Right ventricle myocardium inferior (tissue), 1 donor: ENCODE measurements around the gene PPP2R3B. TPM values are rescaled to one million over a fixed set of nuclear protein-coding genes. Genes with fewer than 3 reads are reported as not detected.
A peak's percentile ranks its signal among the peaks of the same experiment; 100 is the strongest.

Experiments used
- ATAC-seq: fragments of 200-7000 bp; cut with Tn5 transposase; one replicate; pipeline ENCODE4 v1.9.1; 2020; ENCODE audit warnings: mild to moderate bottlenecking, moderate library complexity
- DNase-seq: peaks from one replicate; pipeline ENCODE4 v3.0.0; 2021; ENCODE audit errors: missing footprints
- intact Hi-C: fragments of 100-400 bp; cut with DNase I; formaldehyde crosslinking; loops from one replicate; pipeline ENCODE4 v1.11.0; 2022
- total RNA-seq: library from RNA; stranded (reverse); fragmentation: NEBNext Ultra II Directional; extraction: Animal tissue kit (Norgen Biotek cat#: 25700); gene quantifications from one replicate; pipeline ENCODE4 v1.2.1, GENCODE V29; 2021
- donor health status: DM: no; HTN: yes; CAD: no; lungs with severe emphysema.

PPP2R3B gene
- total RNA-seq, 1 donor from 2014 or later: 164 TPM

DNA sequence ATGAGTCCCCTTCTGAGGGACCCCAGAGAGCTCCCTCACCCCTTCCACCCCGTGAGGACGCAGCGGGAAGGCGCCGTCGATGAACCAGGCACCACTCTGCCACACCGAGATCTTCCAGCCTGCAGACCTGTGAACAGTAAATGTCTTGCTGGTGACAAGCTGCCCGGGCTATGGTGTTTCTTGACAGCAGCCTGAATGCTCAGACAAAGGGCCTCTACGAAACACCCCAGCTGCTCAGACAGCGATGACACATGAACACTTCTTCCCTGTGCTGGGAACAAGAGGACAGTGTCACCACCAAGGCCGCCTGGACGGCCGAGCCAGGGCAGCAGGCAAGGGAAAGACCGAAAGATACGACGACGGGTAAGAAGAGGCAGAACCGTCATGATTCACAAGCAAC is 37.5 kb downstream of the PPP2R3B start:
- DNase-seq (peak; percentile 30), ATAC-seq (peak; percentile 38)

DNA sequence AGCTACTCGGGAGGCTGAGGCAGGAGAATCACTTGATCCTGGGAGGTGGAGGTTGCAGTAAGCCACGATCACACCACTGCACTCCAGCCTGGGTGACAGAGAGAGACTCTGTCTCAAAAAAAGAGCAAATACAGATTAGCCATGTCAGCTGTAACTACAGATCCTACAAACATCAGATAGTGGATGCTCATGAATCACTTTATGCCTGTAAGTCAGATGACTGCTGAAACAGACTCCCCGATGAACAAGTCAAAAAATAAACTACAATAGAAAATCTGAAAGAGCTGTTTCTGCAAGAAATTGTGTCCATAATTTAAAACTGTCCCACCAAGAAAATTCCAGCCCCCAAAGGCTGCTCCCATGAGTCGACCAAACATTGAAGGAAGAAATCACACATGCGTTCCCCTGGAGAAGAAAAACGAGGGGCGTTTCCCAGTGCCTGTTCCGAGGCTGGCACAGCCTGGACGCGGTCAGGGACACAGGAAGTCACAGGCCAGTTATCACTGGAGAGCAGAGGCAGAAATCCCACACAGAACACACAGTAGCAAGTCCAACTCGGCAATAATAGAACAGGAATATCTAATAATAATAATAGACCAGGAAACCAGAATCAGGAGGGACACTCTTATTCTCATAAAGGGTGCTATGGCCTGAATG is 38.1 kb downstream of the PPP2R3B start:
- peak; percentile 11 for DNase-seq
- intact Hi-C loops: no loop called here
- no peak for ATAC-seq

More for the DNA sequence above, 37.5 kb downstream of the PPP2R3B start:
- intact Hi-C loops: no loop called here

DNA sequence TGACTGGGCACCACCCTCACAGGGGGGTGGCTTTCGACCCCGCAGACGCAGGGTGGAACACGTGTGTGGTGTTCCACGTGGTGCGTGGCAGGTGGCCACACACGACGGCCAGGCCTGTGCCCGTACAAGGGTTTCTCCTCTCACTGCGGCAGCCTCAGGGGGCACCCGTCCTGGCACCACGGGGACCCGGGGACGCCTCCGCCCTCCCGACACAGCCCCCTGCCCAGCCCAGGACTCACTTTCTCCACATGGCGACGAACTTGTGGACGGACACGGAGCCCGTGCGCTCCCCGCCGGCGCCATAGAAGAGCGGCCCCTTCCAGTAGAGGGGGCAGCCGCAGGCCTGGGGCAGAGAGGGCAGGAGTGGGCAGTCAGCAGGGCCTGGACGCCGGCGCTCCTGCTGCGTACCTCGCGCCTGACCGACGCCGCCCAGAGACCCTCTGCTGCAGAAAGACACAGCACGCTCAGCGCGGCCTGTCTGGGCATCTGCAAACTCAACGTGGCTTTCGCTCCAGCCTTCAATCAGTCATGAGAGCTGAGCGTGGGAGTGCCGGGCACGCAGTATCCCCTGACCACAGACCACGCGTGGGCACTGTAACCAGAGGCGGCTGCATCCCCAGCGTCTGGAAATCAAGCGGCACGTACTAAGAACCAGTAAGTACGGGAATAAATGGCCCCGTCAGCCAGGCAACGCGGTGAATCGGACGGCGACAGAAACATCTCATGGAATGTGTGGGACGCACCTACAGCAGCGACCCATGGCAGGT is 39.2 kb downstream of the PPP2R3B start:
- DNase-seq (peak; percentile 53), ATAC-seq (no peak)
- intact Hi-C loops: no loop called here

DNA sequence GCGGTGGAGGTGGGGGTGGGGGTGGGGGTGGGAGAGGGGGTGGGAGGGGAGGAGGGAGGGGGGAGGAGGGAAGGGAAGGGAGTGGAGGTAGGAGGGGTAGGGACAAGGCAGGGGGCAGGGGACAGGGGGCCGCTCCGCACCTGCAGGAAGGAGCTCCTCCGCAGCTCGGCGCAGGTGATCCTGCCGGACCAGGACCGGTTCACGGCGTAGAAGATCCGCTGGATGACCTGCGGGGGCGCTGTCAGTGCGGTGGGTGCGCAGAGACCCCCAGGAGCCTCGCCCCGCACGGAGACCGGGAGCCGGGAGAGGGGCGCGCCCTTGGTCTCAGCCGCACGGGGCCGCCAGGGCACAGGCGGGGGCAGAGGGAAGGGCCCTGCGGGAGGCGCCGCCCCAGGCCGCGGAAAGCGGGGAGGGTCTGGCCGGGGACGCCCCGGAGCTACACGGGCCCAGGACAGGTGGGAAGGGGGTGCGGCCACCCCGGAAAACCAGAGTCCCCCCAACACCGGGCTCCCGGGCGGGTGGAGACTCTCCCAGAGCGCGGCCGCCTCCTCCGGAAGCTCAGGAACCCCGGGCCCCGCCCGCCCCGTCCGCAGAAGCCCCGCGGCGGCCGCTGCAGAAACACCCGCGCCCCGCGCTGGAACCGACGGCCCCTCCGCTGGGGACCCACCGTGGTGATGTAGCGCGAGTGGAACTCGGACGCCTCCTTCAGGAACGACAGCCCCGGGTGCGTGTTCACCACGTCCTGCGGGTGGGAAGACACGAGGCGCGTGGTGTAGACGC is 40.5 kb downstream of the PPP2R3B start:
- DNase-seq (peak; percentile 30), ATAC-seq (no peak)
- intact Hi-C loops: no loop called here

DNA sequence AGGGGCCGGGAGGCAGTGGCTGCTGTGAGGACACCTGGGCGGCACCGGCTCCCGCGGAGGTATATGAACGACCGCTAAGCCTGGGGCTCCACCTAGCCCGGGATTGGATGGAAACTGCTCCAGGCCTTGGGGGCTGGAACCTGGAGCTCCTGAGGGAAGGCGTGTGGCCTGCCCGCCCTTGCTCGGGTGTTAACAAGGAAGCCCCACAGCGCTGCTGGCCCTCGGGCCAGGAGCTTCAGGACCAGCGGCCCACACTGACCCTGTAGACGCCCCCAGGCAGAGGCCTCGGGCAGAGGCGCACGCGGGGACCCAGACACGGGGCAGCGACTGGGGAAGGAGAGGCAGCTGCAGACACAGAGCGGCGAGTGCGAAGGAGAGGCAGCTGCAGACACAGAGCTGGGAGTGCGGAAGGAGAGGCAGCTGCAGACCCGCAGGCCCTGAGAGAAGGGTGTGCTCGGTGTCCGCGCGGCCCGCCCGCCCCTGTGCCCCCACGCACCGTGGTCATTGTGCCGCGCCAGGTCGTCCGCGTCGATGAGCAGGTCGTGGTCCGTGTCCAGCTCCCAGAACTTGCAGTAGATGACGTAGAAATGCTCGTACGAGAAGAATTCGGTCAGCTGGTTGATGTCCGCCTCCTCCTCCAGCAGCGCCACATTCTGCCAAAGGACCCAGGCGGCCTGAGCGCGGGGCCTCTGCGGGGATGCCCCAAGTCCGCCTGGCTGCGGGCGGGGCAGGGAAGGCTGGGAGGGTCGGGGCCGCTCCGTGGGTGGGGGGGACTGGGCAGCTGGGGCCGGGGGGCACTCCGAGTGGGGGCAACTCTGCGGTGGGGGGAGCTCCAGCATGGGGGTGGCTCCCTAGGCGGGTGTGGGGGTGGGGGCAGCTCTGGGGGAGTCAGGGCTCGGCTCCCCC is 41.4 kb downstream of the PPP2R3B start:
- no peak for ATAC-seq
- peak; percentile 37 for DNase-seq
- intact Hi-C loops: no loop called here

DNA sequence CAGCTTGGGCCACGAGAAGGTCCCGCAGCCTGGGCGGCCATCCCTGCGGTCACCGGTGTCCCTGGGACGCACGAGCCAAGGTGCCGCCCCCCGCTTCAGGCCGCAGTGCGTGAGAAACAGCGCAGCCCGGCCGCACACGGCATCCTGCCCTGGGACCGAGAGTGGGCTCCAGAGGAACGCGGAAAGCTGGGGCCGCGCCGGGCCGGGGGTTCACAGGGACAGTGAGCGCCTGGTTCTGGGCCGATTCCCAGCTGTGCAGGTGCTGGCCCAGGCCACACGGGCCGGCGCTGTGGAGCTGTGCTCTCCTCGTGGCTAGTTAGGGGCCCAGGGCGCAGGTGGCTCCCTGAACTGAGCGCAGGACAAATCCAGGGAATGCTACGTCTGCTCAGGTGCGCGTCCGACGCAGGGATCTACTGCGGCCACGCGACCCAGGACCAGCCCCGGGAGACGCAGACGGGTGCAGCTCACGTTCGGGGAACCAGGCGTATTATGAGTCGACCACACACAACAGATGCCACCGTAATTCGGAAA is 42.3 kb downstream of the PPP2R3B start:
- no peak for ATAC-seq
- intact Hi-C loops: no loop called here
- DNase-seq: peak; percentile 58

DNA sequence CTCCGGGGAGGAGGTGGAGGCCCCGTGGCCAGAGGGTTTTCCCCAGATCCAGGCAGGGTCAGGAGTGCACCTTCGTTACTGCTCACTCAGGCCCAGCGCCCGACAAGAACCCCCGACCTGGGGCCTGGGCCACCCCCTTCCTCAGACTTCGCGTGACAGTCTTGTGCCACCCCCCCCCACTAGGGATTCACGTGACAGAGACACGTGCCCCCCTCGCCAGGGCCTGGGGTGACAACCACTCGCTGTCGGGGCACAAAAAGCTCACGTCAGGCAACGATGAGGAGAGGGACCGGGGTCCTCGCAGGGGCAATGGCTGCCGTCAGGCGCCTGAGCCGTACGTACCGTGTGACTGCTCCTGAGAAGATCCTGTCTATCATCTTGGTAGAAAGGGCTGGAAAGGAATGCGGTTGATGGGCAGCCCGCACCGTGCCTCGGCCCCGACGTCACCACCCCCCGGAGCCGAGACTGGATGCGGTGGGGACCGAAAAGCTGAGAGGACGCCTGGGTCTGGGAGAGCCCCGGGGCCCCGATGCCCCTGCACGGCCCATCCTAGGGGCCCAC is 45.1 kb downstream of the PPP2R3B start:
- intact Hi-C loops: no loop called here
- ATAC-seq: no peak
- DNase-seq: peak; percentile 44

DNA sequence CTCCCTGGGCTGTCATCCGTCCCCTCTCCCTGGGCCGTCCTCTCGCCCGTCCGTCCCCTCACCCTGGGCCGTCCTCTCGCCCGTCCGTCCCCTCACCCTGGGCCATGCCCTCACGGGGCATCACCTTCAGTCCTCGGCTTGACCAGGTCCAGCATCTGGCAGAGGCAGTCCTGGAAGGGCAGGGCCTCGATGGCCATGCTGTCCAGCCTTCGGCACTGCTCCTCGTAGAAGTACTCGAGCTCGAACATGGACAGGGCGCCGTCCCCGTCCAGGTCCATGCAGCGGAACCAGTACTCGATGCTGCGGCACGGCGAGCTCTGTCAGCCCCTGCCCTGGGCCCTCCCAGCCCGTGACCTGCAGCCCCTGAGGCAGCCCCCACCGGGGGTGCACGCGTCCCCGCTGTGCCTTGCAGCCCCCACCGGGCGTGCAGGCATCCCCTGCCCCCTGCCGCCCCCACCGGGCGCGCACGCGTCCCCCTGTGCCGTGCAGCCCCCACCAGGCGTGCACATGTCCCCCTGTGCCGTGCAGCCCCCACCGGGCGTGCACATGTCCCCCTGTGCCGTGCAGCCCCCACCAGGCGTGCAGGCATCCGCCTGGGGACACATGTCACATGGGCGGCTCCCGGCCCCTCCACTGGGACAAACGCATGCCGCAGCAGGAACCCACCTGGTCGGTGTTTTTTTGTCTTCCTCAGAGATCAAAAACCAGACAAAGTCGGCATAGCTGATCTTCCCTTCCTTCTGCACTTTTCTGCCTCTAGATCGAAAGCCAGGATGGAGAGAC is 45.9 kb downstream of the PPP2R3B start:
- ATAC-seq (peak; percentile 19), DNase-seq (peak; percentile 34)
- intact Hi-C loops: no loop called here

DNA sequence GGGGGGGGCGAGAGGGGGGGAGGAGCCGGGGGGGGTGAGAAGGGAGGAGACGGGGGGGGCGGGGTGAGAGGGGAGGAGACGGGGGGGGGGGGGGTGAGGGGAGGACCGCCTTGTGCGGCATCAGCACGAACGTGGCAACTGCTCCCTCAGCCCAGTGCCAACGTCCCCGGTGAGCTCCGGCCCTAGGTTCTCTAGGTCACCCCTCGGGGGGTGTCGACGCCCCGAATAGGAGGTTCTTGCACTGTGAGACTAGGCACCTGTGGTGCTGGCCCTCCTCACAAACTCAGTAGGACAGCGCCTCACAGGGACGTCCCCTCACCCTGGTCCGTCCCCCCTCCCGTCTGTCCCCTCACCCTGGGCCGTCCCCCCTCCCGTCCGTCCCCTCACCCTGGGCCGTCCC is 46.6 kb downstream of the PPP2R3B start:
- intact Hi-C loops: no loop called here
- no peak for ATAC-seq
- DNase-seq: peak; percentile 9

DNA sequence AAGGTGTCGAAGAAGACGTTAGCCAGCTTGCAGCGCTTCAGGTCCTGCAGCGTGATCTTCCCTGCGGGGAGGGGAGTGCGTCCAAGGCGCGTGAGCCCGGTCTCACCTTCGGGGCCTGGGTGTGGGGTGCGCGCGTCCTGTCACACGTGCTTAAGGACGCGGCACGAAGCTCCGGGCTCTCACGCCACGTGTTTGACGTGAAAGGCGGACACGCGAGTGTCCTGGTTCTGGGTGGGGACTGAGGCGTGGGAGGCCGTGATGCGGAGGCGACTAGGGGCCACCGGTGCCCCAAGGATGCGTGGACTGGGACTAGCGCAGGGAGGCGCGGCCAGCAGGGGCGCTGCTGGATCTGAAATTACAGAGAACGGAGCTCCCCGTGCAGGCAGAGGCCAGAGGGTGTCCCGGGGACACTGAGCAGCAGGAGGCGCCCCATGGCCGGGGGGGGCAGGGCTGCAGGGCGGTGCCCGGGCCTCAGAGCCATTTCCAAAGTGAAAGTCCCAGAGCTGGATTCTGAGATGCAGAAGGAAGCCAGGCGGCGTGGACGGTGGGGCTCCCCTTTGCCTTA is 47.8 kb downstream of the PPP2R3B start:
- intact Hi-C loops: no loop called here
- DNase-seq (peak; percentile 51), ATAC-seq (no peak)

DNA sequence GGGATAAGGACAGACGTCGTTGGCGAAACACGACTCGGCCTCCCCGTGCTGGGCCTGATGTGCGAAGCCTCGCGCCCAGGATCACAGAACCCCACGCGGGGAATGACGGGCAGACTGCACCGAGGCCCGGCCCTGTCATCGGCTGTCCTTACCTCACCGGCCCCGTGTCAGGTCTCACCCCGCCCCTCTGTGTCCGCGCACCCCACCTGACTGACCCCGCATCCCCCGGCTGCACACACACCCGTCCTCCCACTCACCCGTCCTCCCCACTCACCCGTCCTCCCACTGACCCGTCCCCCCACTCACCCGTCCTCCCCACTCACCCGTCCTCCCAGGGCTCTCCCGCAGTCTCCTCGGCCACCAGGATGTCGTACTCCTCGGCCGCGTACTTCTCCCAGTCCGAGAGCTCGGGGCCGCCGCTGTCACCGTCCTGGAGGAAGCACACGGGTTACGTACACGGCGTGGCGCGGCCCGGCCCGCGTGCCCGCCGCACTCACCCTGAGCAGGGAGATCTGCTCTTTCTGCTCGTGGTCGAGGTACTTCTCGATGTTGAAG is 48.3 kb downstream of the PPP2R3B start:
- ATAC-seq (no peak), DNase-seq (peak; percentile 23)
- intact Hi-C loops: no loop called here

DNA sequence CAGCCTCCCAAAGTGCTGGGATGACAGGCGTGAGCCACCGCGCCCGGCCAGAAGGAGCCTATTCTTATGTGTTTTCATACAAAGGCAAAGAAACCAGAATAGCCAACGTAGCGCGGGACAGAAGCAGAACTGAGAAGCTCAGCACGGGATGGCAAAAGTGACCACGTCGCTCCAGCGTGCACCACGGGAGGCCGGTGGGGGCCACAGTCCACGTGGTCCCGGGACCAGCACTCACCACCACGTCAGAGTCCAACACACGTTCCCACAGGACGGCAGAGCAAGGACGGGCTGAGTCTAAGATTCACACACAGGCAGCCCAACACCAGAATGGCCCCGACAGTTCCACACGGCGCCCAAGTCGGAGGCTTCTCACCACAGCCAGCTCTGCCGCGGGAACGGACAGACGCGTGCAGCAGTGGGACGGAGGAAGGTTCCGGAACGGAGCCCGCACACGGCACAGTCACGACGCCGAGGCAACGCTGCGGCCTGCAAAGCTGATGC is 49.3 kb downstream of the PPP2R3B start:
- peak; percentile 57 for DNase-seq
- no peak for ATAC-seq
- intact Hi-C loops: no loop called here

DNA sequence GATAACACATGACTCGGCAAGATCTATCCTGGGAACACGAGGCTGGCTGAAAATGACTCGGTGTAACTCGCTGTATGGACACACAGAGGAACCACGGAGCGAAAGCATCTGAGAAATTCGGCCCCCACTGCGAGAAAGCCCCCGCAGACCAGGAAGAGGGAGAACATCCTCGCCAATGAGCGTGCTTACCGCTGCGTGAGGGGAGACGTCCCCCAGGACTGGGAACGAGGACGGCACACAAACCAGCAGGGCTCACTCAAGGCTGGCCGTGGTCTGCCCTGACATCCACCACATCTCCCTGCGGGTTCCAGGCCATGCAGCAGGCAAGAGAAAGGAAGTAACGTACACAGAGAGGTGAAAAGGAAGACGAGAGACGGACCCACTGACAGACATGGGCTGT is 50.5 kb downstream of the PPP2R3B start:
- ATAC-seq (no peak), DNase-seq (peak; percentile 4)
- intact Hi-C loops: no loop called here

DNA sequence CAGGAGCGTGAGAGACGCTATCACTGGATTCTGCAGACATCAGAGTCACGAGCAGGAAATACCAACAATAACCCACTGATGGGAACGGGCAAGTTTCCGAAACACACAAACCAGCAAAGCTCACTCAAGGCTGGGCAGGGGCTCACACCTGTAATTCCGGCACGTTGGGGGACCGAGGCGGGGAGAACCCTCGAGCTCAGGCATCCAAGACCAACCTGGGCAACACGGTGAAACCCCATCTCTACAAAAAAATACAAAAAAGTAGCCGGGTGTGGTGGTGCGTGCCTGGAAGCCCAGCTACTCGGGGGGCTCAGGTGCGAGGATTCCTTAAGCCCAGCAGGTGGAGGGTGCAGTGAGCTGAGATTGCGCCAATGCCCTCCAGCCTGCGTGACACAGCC is 51.0 kb downstream of the PPP2R3B start:
- intact Hi-C loops: no loop called here
- no peak for ATAC-seq
- DNase-seq: peak; percentile 5

DNA sequence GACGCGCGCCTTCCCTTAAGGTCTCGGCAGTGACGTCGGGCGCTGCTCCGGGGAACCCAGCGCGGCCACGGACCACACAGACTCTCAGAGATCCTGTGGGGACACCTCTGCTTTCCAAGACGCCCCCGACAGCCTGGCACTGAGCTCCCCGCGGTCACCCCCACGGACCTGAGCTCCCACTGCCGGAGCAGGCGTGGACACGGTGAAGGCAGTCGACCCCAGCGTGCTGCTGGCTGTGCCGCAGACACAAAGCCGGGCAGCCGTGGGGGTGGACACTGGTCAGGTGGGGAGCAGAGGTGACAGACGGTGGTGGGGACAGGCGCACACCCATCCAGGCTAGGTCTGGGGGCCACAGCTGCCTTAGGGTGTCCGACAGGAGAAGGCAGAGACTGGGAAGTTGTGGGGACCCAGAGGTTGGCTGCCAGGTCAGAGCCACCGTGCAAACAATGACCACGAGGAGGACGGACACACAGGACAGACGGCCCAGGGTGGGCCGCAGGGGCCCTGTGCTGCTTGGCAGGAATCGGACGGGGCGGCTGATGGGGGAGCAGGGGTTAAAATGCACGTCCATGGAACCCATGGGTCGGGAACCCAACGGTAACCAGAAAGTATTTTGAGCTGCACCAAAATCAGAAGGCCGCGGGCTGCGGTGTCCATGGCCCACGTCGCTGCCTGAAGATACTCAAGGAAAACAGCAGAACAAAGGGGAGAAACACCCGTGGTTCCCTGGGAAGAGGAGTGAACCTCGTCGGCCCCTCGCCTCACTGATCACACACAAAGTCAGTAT is 51.5 kb downstream of the PPP2R3B start:
- DNase-seq: peak; percentile 54
- intact Hi-C loops: no loop called here
- no peak for ATAC-seq

DNA sequence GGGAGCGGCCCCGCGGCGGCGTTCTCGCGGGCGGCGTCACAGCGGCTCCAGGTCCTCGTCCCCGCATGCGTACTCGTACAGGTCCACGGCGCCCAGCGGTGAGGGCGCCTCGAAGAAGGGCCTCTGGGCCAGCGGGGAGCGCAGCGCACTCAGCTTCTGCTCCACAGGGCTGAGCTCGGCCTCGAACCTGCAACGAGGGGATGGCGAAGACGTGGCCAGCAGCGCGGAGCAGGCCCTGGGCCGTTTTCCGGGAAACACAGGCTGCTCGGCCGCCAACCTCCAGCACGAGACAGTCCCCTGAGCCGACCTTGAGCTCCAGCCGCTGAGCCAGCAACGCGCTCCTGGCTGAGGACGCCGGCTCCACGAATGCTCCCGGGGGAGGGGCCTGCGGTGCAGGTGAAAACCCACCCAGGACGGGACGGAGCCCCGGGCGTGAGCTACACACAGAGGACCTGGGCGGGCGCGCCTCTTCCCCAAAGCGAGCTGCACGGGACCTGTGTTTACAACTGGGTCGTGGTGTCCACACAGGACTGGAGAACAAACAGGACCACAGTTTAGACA is 52.3 kb downstream of the PPP2R3B start:
- DNase-seq: peak; percentile 65

More for the DNA sequence above, 52.3 kb downstream of the PPP2R3B start:
- no peak for ATAC-seq
- intact Hi-C loops: no loop called here
